ENCODE data around the gene NIPA2. TPM values are rescaled to one million over a fixed set of nuclear protein-coding genes. Genes with fewer than 3 reads are reported as not detected.

Gene NIPA2
- total and polyA plus RNA-seq, 2 of the 8 experiments (the other 6 are each of a cell fraction or from before 2014, with no cell fraction given), result 38.5 to 81.7 TPM

GRCh38 chr15:22869856-22870255, 31.4 kb downstream of the NIPA2 start:
- Histone ChIP-seq H3K4me3 (ENCODE audit: extremely low read depth in 1 of 4, insufficient read depth in 2 of 4, low read depth in 3 of 4, low read length in 4 of 4) (no peak overlapping the region), H3K27ac (ENCODE audit: low read depth, low read length) (no peak overlapping the region), H3K4me1 (replicated peaks in 1 of 4; ENCODE audit: control insufficient read depth in 3 of 4, insufficient read depth in 4 of 4, low read length in 3 of 4) (peaks cover 0 to 6% (median 5%) of the 10 kb centered on the region in 4 experiments; a peak in 4 of 7 replicates), H2BK5ac (ENCODE audit: low read depth, low read length) (no peak overlapping the region), H3K79me1 (ENCODE audit: low read depth, low read length) (no peaks in the 10 kb centered on the region), H3K36me3 (ENCODE audit: control insufficient read depth in 2 of 4, insufficient read depth in 4 of 4, low read length in 3 of 4) (peaks cover 9 to 38% (median 22%) of the 10 kb centered on the region in 4 experiments), H4K91ac (replicated peaks; ENCODE audit: insufficient read length, low read length) (no peak overlapping the region), H4K5ac (ENCODE audit: insufficient read length, low read depth, low read length) (no peak overlapping the region), H4K20me1 (replicated peaks in 1 of 2; ENCODE audit: control insufficient read depth in 1 of 2, insufficient read depth in 2 of 2, low read length in 2 of 2) (peaks cover 0 to 4% of the 10 kb centered on the region in 2 experiments), H3K9me3 (ENCODE audit: insufficient read depth in 2 of 2, low read depth in 1 of 2, low read length in 1 of 2) (no peaks in the 10 kb centered on the region), H3K23ac (ENCODE audit: insufficient read length) (no peak overlapping the region), H3K4me2 (ENCODE audit: insufficient read depth in 1 of 2, low read depth in 2 of 2, low read length in 2 of 2) (no peak overlapping the region), H2AFZ (ENCODE audit: low read length) (no peak overlapping the region), H2BK120ac (replicated peaks; ENCODE audit: low read depth, low read length) (no peak overlapping the region), H3K4ac (replicated peaks; ENCODE audit: insufficient read length, low read depth, low read length) (no peak overlapping the region), H3K18ac (ENCODE audit: extremely low read depth, low read length) (no peak overlapping the region), H2AK5ac (ENCODE audit: low read depth, low read length) (no peak overlapping the region), H3K27me3 (replicated peaks in 1 of 4; ENCODE audit: control insufficient read depth in 3 of 4, extremely low read depth in 1 of 4, insufficient read depth in 3 of 4, low read length in 3 of 4) (no peaks in the 10 kb centered on the region), H2BK12ac (ENCODE audit: low read depth, low read length) (no peak overlapping the region), H3K79me2 (ENCODE audit: control insufficient read depth in 1 of 2, insufficient read depth in 2 of 2, low read length in 2 of 2) (no peaks in the 10 kb centered on the region), H3K9ac (replicated peaks in 1 of 4; ENCODE audit: extremely low read depth in 1 of 4, low read depth in 3 of 4, low read length in 3 of 4) (no peak overlapping the region), H3K23me2 (ENCODE audit: low read depth, low read length) (no peaks in the 10 kb centered on the region), H3K14ac (ENCODE audit: insufficient read length) (no peak overlapping the region), H3K56ac (replicated peaks; ENCODE audit: insufficient read length, low read depth, low read length) (no peak overlapping the region), H2BK20ac (ENCODE audit: low read length) (no peak overlapping the region), H4K8ac (ENCODE audit: extremely low read depth, insufficient read depth, low read length) (no peak overlapping the region), H2BK15ac (ENCODE audit: low read length) (no peak overlapping the region)
- DNase-seq (ENCODE audit: low read depth in 1 of 2, low spot score in 2 of 2) (no peak), FAIRE-seq (no peak)
- ChIA-PET CTCF (ENCODE audit: partially characterized antibody) (no interaction called here), POLR2A (ENCODE audit: partially characterized antibody) (interaction anchor here (1.3 to 1.8 kb wide), 2 partner anchors 8 to 10 kb away, joined by 3 to 8 read pairs; no protein-coding TSS in a partner anchor)
- WGBS, 2 experiments (ENCODE audit: extremely low coverage in 1 of 2, insufficient coverage in 1 of 2, insufficient read length in 1 of 2, insufficient replicate concordance in 2 of 2, low coverage in 1 of 2, low lambda C conversion rate in 2 of 2, missing lambda C conversion rate in 1 of 2), result 96% methylated on average over 12 of the region's 12 CpGs; no CpG with 5 or more reads in 1 of the 2 experiments
- TF ChIP-seq HDAC2 (IDR thresholded peaks at IDR 0.05; ENCODE audit: borderline replicate concordance in 1 of 2, low read depth in 2 of 2, low read length in 2 of 2), result no peak
- TF ChIP-seq POLR2AphosphoS5 (IDR thresholded peaks at IDR 0.05; ENCODE audit: low read depth, low read length), result peak; percentile 57; the same call in 1 of the 2 replicates
- TF ChIP-seq GABPA (IDR thresholded peaks at IDR 0.05; ENCODE audit: borderline replicate concordance, insufficient read depth, low read length), result no peak
- no peak for TF ChIP-seq BCL11A (IDR thresholded peaks at IDR 0.05; ENCODE audit: low read depth in 2 of 2, low read length in 2 of 2)

Data from H1 (cell line).